ENCODE measurements around the gene ESYT2. TPM values are rescaled to one million over a fixed set of nuclear protein-coding genes. Genes with fewer than 3 reads are reported as not detected.

The ESYT2 gene
- total and polyA plus RNA-seq, 4 donors = 4.9 to 31.7 (median 17.2) TPM

- Histone ChIP-seq H3K4me3 (ENCODE audit: low read depth in 1 of 3, low read length in 3 of 3) (no peak overlapping the region), H3K27me3 (ENCODE audit: control insufficient read depth in 4 of 4, insufficient read depth in 4 of 4, low read length in 3 of 4) (no peaks in the 10 kb centered on the region), H3K9me3 (ENCODE audit: control insufficient read depth in 4 of 4, low read length in 3 of 4) (no peaks in the 10 kb centered on the region), H3K36me3 (ENCODE audit: control insufficient read depth in 4 of 4, insufficient read depth in 3 of 4, low read depth in 1 of 4, low read length in 3 of 4) (peaks cover 0 to 6% (median 1%) of the 10 kb centered on the region in 4 donors), H3K4me1 (ENCODE audit: control insufficient read depth in 4 of 4, insufficient read depth in 4 of 4, low read length in 3 of 4) (peaks cover 2 to 23% (median 4%) of the 10 kb centered on the region in 4 donors), H3K27ac (ENCODE audit: low read depth in 1 of 2, low read length in 2 of 2) (no peak overlapping the region), H3K9ac (ENCODE audit: low read depth in 1 of 2, low read length in 2 of 2) (no peak overlapping the region)
- DNase-seq (ENCODE audit: low spot score) = no peak
- WGBS = 97% methylated on average over 30 of the region's 30 CpGs
- TF ChIP-seq GABPA (IDR thresholded peaks at IDR 0.05 in 1 of 2, conservative IDR thresholded peaks at IDR 0.05 in 1 of 2) = no peak
- TF ChIP-seq RXRA (IDR thresholded peaks at IDR 0.05) = no peak
- TF ChIP-seq EGR1 (IDR thresholded peaks at IDR 0.05; ENCODE audit: low read depth in 2 of 2) = no peak
- no peak for TF ChIP-seq TAF1 (conservative IDR thresholded peaks at IDR 0.05)
- TF ChIP-seq RAD21 (IDR thresholded peaks at IDR 0.05) = no peak
- no peak for TF ChIP-seq YY1 (IDR thresholded peaks at IDR 0.05)
- no peak for TF ChIP-seq REST (IDR thresholded peaks at IDR 0.05)
- TF ChIP-seq HNF4G (IDR thresholded peaks at IDR 0.05) = no peak
- no peak for TF ChIP-seq ZBTB33 (IDR thresholded peaks at IDR 0.05)
- TF ChIP-seq, protein P1, sequence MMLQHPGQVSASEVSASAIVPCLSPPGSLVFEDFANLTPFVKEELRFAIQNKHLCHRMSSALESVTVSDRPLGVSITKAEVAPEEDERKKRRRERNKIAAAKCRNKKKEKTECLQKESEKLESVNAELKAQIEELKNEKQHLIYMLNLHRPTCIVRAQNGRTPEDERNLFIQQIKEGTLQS (IDR thresholded peaks at IDR 0.05) = no peak
- no peak for TF ChIP-seq FOXA1 (IDR thresholded peaks at IDR 0.05)
- TF ChIP-seq, protein P2, sequence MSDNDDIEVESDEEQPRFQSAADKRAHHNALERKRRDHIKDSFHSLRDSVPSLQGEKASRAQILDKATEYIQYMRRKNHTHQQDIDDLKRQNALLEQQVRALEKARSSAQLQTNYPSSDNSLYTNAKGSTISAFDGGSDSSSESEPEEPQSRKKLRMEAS (IDR thresholded peaks at IDR 0.05) = no peak
- TF ChIP-seq NR2F2 (IDR thresholded peaks at IDR 0.05) = no peak
These were observed 38.1 kb upstream of the ESYT2 start for GRCh38 chr7:158867214-158867984.

GRCh38 chr7:158865977-158866376, 36.7 kb upstream of the ESYT2 start:
- H3K9me3 ChIP-seq (ENCODE audit: control insufficient read depth in 4 of 4, low read length in 3 of 4) = no peaks in the 10 kb centered on the region
- no peak overlapping the region for H3K4me3 ChIP-seq (ENCODE audit: low read depth in 1 of 3, low read length in 3 of 3)
- no peak for DNase-seq (ENCODE audit: low spot score)
- H3K27ac ChIP-seq (ENCODE audit: low read depth in 1 of 2, low read length in 2 of 2) = no peak overlapping the region
- H3K9ac ChIP-seq (ENCODE audit: low read depth in 1 of 2, low read length in 2 of 2) = no peak overlapping the region
- peaks cover 2 to 23% (median 4%) of the 10 kb centered on the region in 4 donors for H3K4me1 ChIP-seq (ENCODE audit: control insufficient read depth in 4 of 4, insufficient read depth in 4 of 4, low read length in 3 of 4)
- H3K36me3 ChIP-seq (ENCODE audit: control insufficient read depth in 4 of 4, insufficient read depth in 3 of 4, low read depth in 1 of 4, low read length in 3 of 4) = peaks cover 0 to 3% (median under 1%) of the 10 kb centered on the region in 4 donors
- no peaks in the 10 kb centered on the region for H3K27me3 ChIP-seq (ENCODE audit: control insufficient read depth in 4 of 4, insufficient read depth in 4 of 4, low read length in 3 of 4)
- WGBS = over 99% methylated on average over 4 of the region's 4 CpGs
- TF ChIP-seq TAF1 (conservative IDR thresholded peaks at IDR 0.05) (no peak), NR2F2 (IDR thresholded peaks at IDR 0.05) (no peak), JUND (IDR thresholded peaks at IDR 0.05) (no peak), FOXA1 (IDR thresholded peaks at IDR 0.05) (no peak), RAD21 (IDR thresholded peaks at IDR 0.05) (no peak), FOXA2 (IDR thresholded peaks at IDR 0.05) (no peak), EGR1 (IDR thresholded peaks at IDR 0.05; ENCODE audit: low read depth in 2 of 2) (no peak), YY1 (IDR thresholded peaks at IDR 0.05) (no peak), GABPA (IDR thresholded peaks at IDR 0.05 in 1 of 2, conservative IDR thresholded peaks at IDR 0.05 in 1 of 2) (no peak), SP1 (IDR thresholded peaks at IDR 0.05) (no peak), HNF4A (conservative IDR thresholded peaks at IDR 0.05) (no peak), REST (IDR thresholded peaks at IDR 0.05) (no peak), HNF4G (IDR thresholded peaks at IDR 0.05) (no peak)
- TF ChIP-seq, protein P1 (IDR thresholded peaks at IDR 0.05) = no peak
- TF ChIP-seq, protein P3, sequence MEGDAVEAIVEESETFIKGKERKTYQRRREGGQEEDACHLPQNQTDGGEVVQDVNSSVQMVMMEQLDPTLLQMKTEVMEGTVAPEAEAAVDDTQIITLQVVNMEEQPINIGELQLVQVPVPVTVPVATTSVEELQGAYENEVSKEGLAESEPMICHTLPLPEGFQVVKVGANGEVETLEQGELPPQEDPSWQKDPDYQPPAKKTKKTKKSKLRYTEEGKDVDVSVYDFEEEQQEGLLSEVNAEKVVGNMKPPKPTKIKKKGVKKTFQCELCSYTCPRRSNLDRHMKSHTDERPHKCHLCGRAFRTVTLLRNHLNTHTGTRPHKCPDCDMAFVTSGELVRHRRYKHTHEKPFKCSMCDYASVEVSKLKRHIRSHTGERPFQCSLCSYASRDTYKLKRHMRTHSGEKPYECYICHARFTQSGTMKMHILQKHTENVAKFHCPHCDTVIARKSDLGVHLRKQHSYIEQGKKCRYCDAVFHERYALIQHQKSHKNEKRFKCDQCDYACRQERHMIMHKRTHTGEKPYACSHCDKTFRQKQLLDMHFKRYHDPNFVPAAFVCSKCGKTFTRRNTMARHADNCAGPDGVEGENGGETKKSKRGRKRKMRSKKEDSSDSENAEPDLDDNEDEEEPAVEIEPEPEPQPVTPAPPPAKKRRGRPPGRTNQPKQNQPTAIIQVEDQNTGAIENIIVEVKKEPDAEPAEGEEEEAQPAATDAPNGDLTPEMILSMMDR (IDR thresholded peaks at IDR 0.05; ENCODE audit: low read depth, low read length, missing input control) = no peak
